ENCODE results near the gene SLC15A3.

DNA sequence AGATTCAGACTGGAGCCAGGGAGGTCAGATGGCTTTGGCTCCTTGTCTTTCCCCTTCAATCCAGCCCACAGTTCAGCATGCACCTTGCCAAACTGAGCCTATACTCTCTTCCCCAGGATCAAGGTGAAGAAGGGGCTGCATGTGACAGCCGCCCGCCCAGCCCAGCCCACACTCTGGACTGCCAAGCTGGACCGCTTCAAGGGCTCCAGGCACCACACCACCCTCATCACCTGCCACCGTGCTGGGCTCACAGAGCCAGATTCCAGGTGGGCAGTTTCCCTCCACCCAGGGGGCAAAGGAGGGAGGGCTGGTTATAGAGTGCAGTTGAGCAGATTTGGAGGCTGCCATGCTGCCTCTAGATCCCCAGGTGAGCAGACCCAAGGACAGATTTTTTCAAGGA, 21.6 kb downstream of the SLC15A3 start:
- TF ChIP-seq, protein P1, sequence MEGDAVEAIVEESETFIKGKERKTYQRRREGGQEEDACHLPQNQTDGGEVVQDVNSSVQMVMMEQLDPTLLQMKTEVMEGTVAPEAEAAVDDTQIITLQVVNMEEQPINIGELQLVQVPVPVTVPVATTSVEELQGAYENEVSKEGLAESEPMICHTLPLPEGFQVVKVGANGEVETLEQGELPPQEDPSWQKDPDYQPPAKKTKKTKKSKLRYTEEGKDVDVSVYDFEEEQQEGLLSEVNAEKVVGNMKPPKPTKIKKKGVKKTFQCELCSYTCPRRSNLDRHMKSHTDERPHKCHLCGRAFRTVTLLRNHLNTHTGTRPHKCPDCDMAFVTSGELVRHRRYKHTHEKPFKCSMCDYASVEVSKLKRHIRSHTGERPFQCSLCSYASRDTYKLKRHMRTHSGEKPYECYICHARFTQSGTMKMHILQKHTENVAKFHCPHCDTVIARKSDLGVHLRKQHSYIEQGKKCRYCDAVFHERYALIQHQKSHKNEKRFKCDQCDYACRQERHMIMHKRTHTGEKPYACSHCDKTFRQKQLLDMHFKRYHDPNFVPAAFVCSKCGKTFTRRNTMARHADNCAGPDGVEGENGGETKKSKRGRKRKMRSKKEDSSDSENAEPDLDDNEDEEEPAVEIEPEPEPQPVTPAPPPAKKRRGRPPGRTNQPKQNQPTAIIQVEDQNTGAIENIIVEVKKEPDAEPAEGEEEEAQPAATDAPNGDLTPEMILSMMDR (IDR thresholded peaks at IDR 0.05) = no peak
- TF ChIP-seq TCF7L2 (IDR thresholded peaks at IDR 0.05; ENCODE audit: low read depth, low read length) (no peak), POLR2AphosphoS5 (IDR thresholded peaks at IDR 0.05; ENCODE audit: low read depth, low read length) (no peak), SIN3A (IDR thresholded peaks at IDR 0.05; ENCODE audit: borderline replicate concordance, insufficient read depth, low read depth, low read length) (no peak)

All from Panc1 (cell line).